OCI-LY7 (cell line): ENCODE data around the gene ADCY5. TPM values are rescaled to one million over a fixed set of nuclear protein-coding genes. Genes with fewer than 3 reads are reported as not detected.
A peak's percentile ranks its signal among the peaks of the same experiment; 100 is the strongest.

Experiments used
- BruUV-seq: library from RNA; stranded (reverse); fragments of 400-500 nt; replicated peaks from 2 replicates; lab custom pipeline; 2021; lab: Mats Ljungman, UMichigan
- CTCF ChIA-PET: fragments of 300-600 bp; sonication (Branson Sonifier 250); formaldehyde crosslinking; loops from one replicate; lab custom pipeline; 2022; ENCODE audit warnings: antibody characterized with exemption; ENCODE audit not compliant: unreplicated experiment; lab: Charles Lee
- POLR2A ChIA-PET: fragments of 300-600 bp; sonication (Branson Sonifier 250); formaldehyde crosslinking; loops from one replicate; lab custom pipeline; 2022; ENCODE audit warnings: antibody characterized with exemption; lab: Charles Lee
- DNase-seq: peaks from one replicate; pipeline ENCODE4 v3.0.0-alpha.2; 2015; ENCODE audit warnings: low spot score
- H2AFZ ChIP-seq: fragments of 200-600 bp; sonication (generic), shearing (Covaris generic); 2 replicates; pipeline ENCODE4 v1.6.1; 2014; ENCODE audit warnings: mild to moderate bottlenecking, antibody characterized with exemption, low read length, moderate library complexity
- H3K27ac ChIP-seq: fragments of 200-600 bp; sonication (generic); 2 replicates; pipeline ENCODE4 v1.5.1; 2014; ENCODE audit warnings: mixed run types, low read depth, mild to moderate bottlenecking, moderate library complexity, low read length, inconsistent platforms; ENCODE audit not compliant: poor library complexity, severe bottlenecking
- H3K36me3 ChIP-seq: fragments of 200-600 bp; sonication (generic); 2 replicates; pipeline ENCODE4 v1.6.1; 2014; ENCODE audit warnings: mild to moderate bottlenecking, antibody characterized with exemption, low read length, moderate library complexity, mixed read lengths; ENCODE audit not compliant: insufficient read depth
- H3K4me1 ChIP-seq: fragments of 200-600 bp; sonication (generic); 2 replicates; pipeline ENCODE4 v1.5.1; 2014; ENCODE audit warnings: mild to moderate bottlenecking, low read length; ENCODE audit not compliant: insufficient read depth, poor library complexity, severe bottlenecking
- H3K4me2 ChIP-seq: fragments of 200-600 bp; sonication (generic); 2 replicates; pipeline ENCODE4 v1.6.1; 2014; ENCODE audit warnings: mild to moderate bottlenecking, low read length
- H3K4me3 ChIP-seq: fragments of 200-600 bp; sonication (generic); 2 replicates; pipeline ENCODE4 v1.5.1; 2014; ENCODE audit warnings: mild to moderate bottlenecking, low read depth, low read length; ENCODE audit not compliant: poor library complexity, severe bottlenecking
- H3K79me2 ChIP-seq: fragments of 200-600 bp; sonication (generic); 2 replicates; pipeline ENCODE4 v1.6.1; 2016; ENCODE audit warnings: low read depth, mild to moderate bottlenecking, low read length, moderate library complexity, mixed read lengths; ENCODE audit not compliant: insufficient read depth
- H3K9me2 ChIP-seq: fragments of 200-600 bp; sonication (generic); 2 replicates; pipeline ENCODE4 v1.6.1; 2016; ENCODE audit warnings: mild to moderate bottlenecking, low read length, mixed read lengths; ENCODE audit not compliant: insufficient read depth
- H3K9me3 ChIP-seq: fragments of 200-600 bp; sonication (generic); 2 replicates; pipeline ENCODE4 v1.6.1; 2014; ENCODE audit warnings: mild to moderate bottlenecking, mixed run types, low read length, mixed read lengths
- H4K20me1 ChIP-seq: fragments of 200-600 bp; sonication (generic); 2 replicates; pipeline ENCODE4 v1.6.1; 2014; ENCODE audit warnings: mild to moderate bottlenecking, antibody characterized with exemption, low read length, moderate library complexity, mixed read lengths; ENCODE audit not compliant: insufficient read depth
- CTCF ChIP-seq: fragments of 200-600 bp; sonication (generic); conservative IDR thresholded peaks from 2 replicates; pipeline ENCODE4 v1.5.1; 2014; ENCODE audit warnings: mild to moderate bottlenecking, antibody characterized with exemption, low read length, moderate library complexity, mixed read lengths
- EZH2phosphoT487 ChIP-seq: fragments of 200-600 bp; sonication (generic); IDR thresholded peaks from 2 replicates; pipeline ENCODE4 v1.6.1; 2018; ENCODE audit warnings: low read depth, borderline replicate concordance, mild to moderate bottlenecking, mixed run types, antibody characterized with exemption, low read length, moderate library complexity, mixed read lengths
- intact Hi-C: fragments of 100-400 bp; cut with micrococcal nuclease; formaldehyde crosslinking; loops from one replicate; pipeline ENCODE4 v1.10.0; 2022; ENCODE audit not compliant: unreplicated experiment
- total RNA-seq, 2 experiments: library from RNA; depleted of rRNA in 1 of 2; stranded (reverse); fragments of >200 nt in 1 of 2; shearing (Covaris generic) in 1 of 2; gene quantifications; 2 replicates each; pipeline ENCODE4 v1.2.3, GENCODE V29; 2014 to 2022

ADCY5 gene
- total RNA-seq, 2 experiments from 2014 or later, result 0.03 to 0.63 TPM

DNA sequence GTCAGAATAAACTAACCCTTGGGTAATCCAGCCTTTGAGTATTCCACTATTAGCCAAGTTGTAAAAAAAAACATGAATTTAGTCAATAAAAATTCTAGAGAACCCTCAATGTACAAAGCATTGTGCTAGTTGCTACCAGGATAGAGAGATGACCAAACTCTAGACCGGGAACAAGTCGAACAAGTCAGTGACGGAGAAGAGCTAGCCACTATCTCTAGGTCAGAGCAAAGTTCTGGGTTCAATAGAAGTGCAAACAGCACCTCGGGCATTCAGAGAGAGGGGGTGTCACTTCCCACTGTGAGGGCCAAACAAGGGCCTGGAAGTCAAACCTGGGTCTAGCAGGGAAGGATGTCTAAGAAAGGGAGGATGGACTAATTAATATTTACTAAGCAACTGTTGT, 2.3 kb upstream of the ADCY5 start:
- no peaks in the 10 kb centered on the region for H3K9me2 ChIP-seq
- intact Hi-C loops, result no loop called here

GRCh38 chr3:123449997-123450604, 1.2 kb upstream of the ADCY5 start:
- no peaks in the 10 kb centered on the region for H3K9me3 ChIP-seq
- no peak overlapping the region for H3K27ac ChIP-seq
- POLR2A ChIA-PET, result no interaction called here
- no peak for TF ChIP-seq CTCF
- no peak for TF ChIP-seq EZH2phosphoT487
- peak overlapping the region; percentile 44 for H3K4me3 ChIP-seq
- H3K36me3 ChIP-seq, result no peaks in the 10 kb centered on the region
- H3K4me1 ChIP-seq, result no peaks in the 10 kb centered on the region
- DNase-seq, result no peak
- CTCF ChIA-PET, result no interaction called here
- BruUV-seq, result no TSS peak
- no peaks in the 10 kb centered on the region for H3K9me2 ChIP-seq
- no peaks in the 10 kb centered on the region for H4K20me1 ChIP-seq
- H2AFZ ChIP-seq, result no peak overlapping the region
- intact Hi-C loops, result no loop called here
- no peaks in the 10 kb centered on the region for H3K79me2 ChIP-seq
- peak overlapping the region; percentile 44 for H3K4me2 ChIP-seq

More for the DNA sequence above, 2.3 kb upstream of the ADCY5 start:
- Histone ChIP-seq H3K79me2 (no peaks in the 10 kb centered on the region), H3K4me1 (no peaks in the 10 kb centered on the region), H3K4me2 (no peak overlapping the region), H3K4me3 (no peak overlapping the region), H3K27ac (no peak overlapping the region), H3K36me3 (no peaks in the 10 kb centered on the region), H2AFZ (no peak overlapping the region), H3K9me3 (no peaks in the 10 kb centered on the region), H4K20me1 (no peaks in the 10 kb centered on the region)
- TF ChIP-seq CTCF (no peak), EZH2phosphoT487 (no peak)
- no TSS peak for BruUV-seq
- no peak for DNase-seq
- CTCF ChIA-PET, result no interaction called here
- POLR2A ChIA-PET, result no interaction called here

GRCh38 chr3:123449102-123449996, 459 bp upstream of the ADCY5 start:
- Histone ChIP-seq H4K20me1 (no peaks in the 10 kb centered on the region), H3K4me2 (peak overlapping the region; percentile 44), H3K36me3 (no peaks in the 10 kb centered on the region), H3K9me3 (no peaks in the 10 kb centered on the region), H3K4me1 (no peaks in the 10 kb centered on the region), H3K9me2 (no peaks in the 10 kb centered on the region), H3K27ac (no peak overlapping the region), H2AFZ (no peak overlapping the region), H3K79me2 (no peaks in the 10 kb centered on the region), H3K4me3 (peak overlapping the region; percentile 44)
- BruUV-seq, result no TSS peak
- TF ChIP-seq CTCF (no peak), EZH2phosphoT487 (no peak)
- DNase-seq, result no peak
- intact Hi-C loops, result no loop called here
- CTCF ChIA-PET, result interaction anchor here (0.6 kb wide), 1 partner anchor 375 kb away, joined by 3 read pairs; no protein-coding TSS in a partner anchor
- POLR2A ChIA-PET, result no interaction called here
